ENCODE measurements around the gene NHERF1.

NHERF1 gene

GRCh38 chr17:74760404-74761105 lies 12.1 kb downstream of the NHERF1 start:
- Histone ChIP-seq H3K79me2 (ENCODE audit: insufficient read depth, low read length) (no peaks in the 10 kb centered on the region), H3K36me3 (ENCODE audit: insufficient read depth, low read length) (no peaks in the 10 kb centered on the region), H3K4me1 (ENCODE audit: insufficient read depth, low read length, severe bottlenecking) (peaks cover 7% of the 10 kb centered on the region), H3K27ac (ENCODE audit: low read depth, low read length, poor library complexity, severe bottlenecking) (no peak overlapping the region), H3K4me2 (ENCODE audit: low read length) (no peak overlapping the region), H3F3A (ENCODE audit: insufficient read depth, low read length) (no peaks in the 10 kb centered on the region), H3K27me3 (ENCODE audit: insufficient read depth, low read length) (no peaks in the 10 kb centered on the region), H3K9ac (ENCODE audit: low read length) (no peak overlapping the region), H3K9me2 (ENCODE audit: low read depth, low read length) (no peaks in the 10 kb centered on the region), H4K20me1 (ENCODE audit: insufficient read depth, low read length) (no peaks in the 10 kb centered on the region), H3K9me3 (ENCODE audit: low read length) (no peaks in the 10 kb centered on the region), H3K4me3 (ENCODE audit: low read depth, low read length, poor library complexity, severe bottlenecking) (no peak overlapping the region), H2AFZ (ENCODE audit: low read length) (no peak overlapping the region)
- TF ChIP-seq EZH2 (IDR thresholded peaks at IDR 0.05; ENCODE audit: borderline replicate concordance, low read length) (no peak), CTCF (IDR thresholded peaks at IDR 0.05; ENCODE audit: low read length) (no peak)

- Histone ChIP-seq H3K9me2 (ENCODE audit: low read depth, low read length) (no peaks in the 10 kb centered on the region), H3K4me3 (ENCODE audit: low read depth, low read length, poor library complexity, severe bottlenecking) (no peak overlapping the region), H2AFZ (ENCODE audit: low read length) (no peak overlapping the region), H3K4me2 (ENCODE audit: low read length) (no peak overlapping the region), H3K27ac (ENCODE audit: low read depth, low read length, poor library complexity, severe bottlenecking) (no peak overlapping the region), H4K20me1 (ENCODE audit: insufficient read depth, low read length) (no peaks in the 10 kb centered on the region), H3K9me3 (ENCODE audit: low read length) (no peaks in the 10 kb centered on the region), H3F3A (ENCODE audit: insufficient read depth, low read length) (no peaks in the 10 kb centered on the region), H3K36me3 (ENCODE audit: insufficient read depth, low read length) (no peaks in the 10 kb centered on the region), H3K9ac (ENCODE audit: low read length) (no peak overlapping the region), H3K79me2 (ENCODE audit: insufficient read depth, low read length) (no peaks in the 10 kb centered on the region), H3K4me1 (ENCODE audit: insufficient read depth, low read length, severe bottlenecking) (peaks cover 7% of the 10 kb centered on the region), H3K27me3 (ENCODE audit: insufficient read depth, low read length) (no peaks in the 10 kb centered on the region)
- TF ChIP-seq CTCF (IDR thresholded peaks at IDR 0.05; ENCODE audit: low read length) (no peak), EZH2 (IDR thresholded peaks at IDR 0.05; ENCODE audit: borderline replicate concordance, low read length) (no peak)
Observed at GRCh38 chr17:74761419-74761818, 13.0 kb downstream of the NHERF1 start.

GRCh38 chr17:74761931-74762330 lies 13.5 kb downstream of the NHERF1 start:
- H3K4me3 ChIP-seq (ENCODE audit: low read depth, low read length, poor library complexity, severe bottlenecking), result no peak overlapping the region
- no peaks in the 10 kb centered on the region for H4K20me1 ChIP-seq (ENCODE audit: insufficient read depth, low read length)
- no peak overlapping the region for H2AFZ ChIP-seq (ENCODE audit: low read length)
- H3F3A ChIP-seq (ENCODE audit: insufficient read depth, low read length), result no peaks in the 10 kb centered on the region
- H3K9me3 ChIP-seq (ENCODE audit: low read length), result no peaks in the 10 kb centered on the region
- no peak for TF ChIP-seq EZH2 (IDR thresholded peaks at IDR 0.05; ENCODE audit: borderline replicate concordance, low read length)
- no peak for TF ChIP-seq CTCF (IDR thresholded peaks at IDR 0.05; ENCODE audit: low read length)
- no peak overlapping the region for H3K4me2 ChIP-seq (ENCODE audit: low read length)
- H3K79me2 ChIP-seq (ENCODE audit: insufficient read depth, low read length), result no peaks in the 10 kb centered on the region
- no peaks in the 10 kb centered on the region for H3K27me3 ChIP-seq (ENCODE audit: insufficient read depth, low read length)
- H3K9ac ChIP-seq (ENCODE audit: low read length), result no peak overlapping the region
- H3K27ac ChIP-seq (ENCODE audit: low read depth, low read length, poor library complexity, severe bottlenecking), result no peak overlapping the region
- H3K9me2 ChIP-seq (ENCODE audit: low read depth, low read length), result no peaks in the 10 kb centered on the region
- no peaks in the 10 kb centered on the region for H3K36me3 ChIP-seq (ENCODE audit: insufficient read depth, low read length)
- peaks cover 7% of the 10 kb centered on the region for H3K4me1 ChIP-seq (ENCODE audit: insufficient read depth, low read length, severe bottlenecking)

Data from OCI-LY1 (cell line).